ENCODE results near the gene PLEKHA4. TPM values are rescaled to one million over a fixed set of nuclear protein-coding genes. Genes with fewer than 3 reads are reported as not detected.

Gene PLEKHA4
- total RNA-seq, 1 donor from 2014 or later, result 1.6 TPM

GRCh38 chr19:48806818-48807589 is 61.4 kb downstream of the PLEKHA4 start:
- Mint-ChIP-seq H3K36me3 (ENCODE audit: low read depth) (peaks cover 3% of the 10 kb centered on the region), H3K4me1 (ENCODE audit: low read depth) (peaks cover 20% of the 10 kb centered on the region), H3K27me3 (ENCODE audit: low read depth) (no peaks in the 10 kb centered on the region), H3K9me3 (no peaks in the 10 kb centered on the region), H3K4me3 (ENCODE audit: low read depth) (no peak overlapping the region), H3K27ac (no peak overlapping the region)
- intact Hi-C loops (cut with micrococcal nuclease), result no loop called here
- DNase-seq (ENCODE audit: low spot score), result no peak

DNA sequence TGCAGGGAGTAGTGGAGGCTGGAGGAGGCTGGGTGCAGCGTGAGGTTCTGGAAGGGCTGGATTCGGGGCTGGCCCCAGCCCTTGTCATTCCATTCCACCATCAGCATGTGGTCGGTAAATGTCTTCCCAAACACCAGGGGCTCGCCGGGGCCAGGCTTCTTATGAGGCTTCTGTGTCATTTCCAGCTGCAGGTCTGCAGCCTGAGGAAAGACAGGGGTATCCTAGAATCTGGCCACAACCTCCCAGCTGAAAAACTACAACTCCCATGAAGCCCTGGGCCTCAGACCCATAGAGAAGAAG is 61.9 kb downstream of the PLEKHA4 start:
- H3K4me3 Mint-ChIP-seq (ENCODE audit: low read depth), result no peak overlapping the region
- peaks cover 3% of the 10 kb centered on the region for H3K36me3 Mint-ChIP-seq (ENCODE audit: low read depth)
- intact Hi-C loops (cut with micrococcal nuclease), result no loop called here
- peaks cover 19% of the 10 kb centered on the region for H3K4me1 Mint-ChIP-seq (ENCODE audit: low read depth)
- H3K27ac Mint-ChIP-seq, result no peak overlapping the region
- no peaks in the 10 kb centered on the region for H3K27me3 Mint-ChIP-seq (ENCODE audit: low read depth)
- peak; percentile 31 for DNase-seq (ENCODE audit: low spot score)
- H3K9me3 Mint-ChIP-seq, result no peaks in the 10 kb centered on the region

- Mint-ChIP-seq H3K27me3 (ENCODE audit: low read depth) (no peaks in the 10 kb centered on the region), H3K9me3 (no peaks in the 10 kb centered on the region), H3K4me1 (ENCODE audit: low read depth) (peaks cover 19% of the 10 kb centered on the region), H3K36me3 (ENCODE audit: low read depth) (peaks cover 3% of the 10 kb centered on the region), H3K4me3 (ENCODE audit: low read depth) (no peak overlapping the region), H3K27ac (no peak overlapping the region)
- DNase-seq (ENCODE audit: low spot score), result no peak
- intact Hi-C loops (cut with micrococcal nuclease), result no loop called here
These were observed 63.0 kb downstream of the PLEKHA4 start for GRCh38 chr19:48805452-48805851.

DNA sequence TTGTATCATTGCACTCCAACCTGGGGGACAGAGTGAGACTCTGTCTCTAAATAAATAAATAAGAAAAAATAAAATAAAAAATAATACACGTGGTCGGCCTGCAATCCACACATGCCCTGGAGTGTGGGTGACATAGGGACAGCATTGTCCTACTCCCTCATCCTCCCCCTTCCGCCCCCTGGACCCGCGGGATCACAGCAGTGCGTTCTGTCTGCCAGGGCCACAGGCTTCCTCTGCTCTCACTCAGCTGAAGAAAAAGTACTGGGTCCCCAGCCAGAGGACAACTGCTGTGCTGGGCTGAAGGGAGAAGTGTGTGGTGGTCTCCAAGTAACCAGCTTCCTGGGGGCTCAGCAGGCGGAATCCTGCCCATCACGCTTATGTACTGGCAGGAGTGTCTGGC is 63.9 kb downstream of the PLEKHA4 start:
- H3K4me1 Mint-ChIP-seq (ENCODE audit: low read depth), result peaks cover 12% of the 10 kb centered on the region
- H3K27me3 Mint-ChIP-seq (ENCODE audit: low read depth), result no peaks in the 10 kb centered on the region
- DNase-seq (ENCODE audit: low spot score), result no peak
- H3K9me3 Mint-ChIP-seq, result no peaks in the 10 kb centered on the region
- intact Hi-C loops (cut with micrococcal nuclease), result no loop called here
- peaks cover 7% of the 10 kb centered on the region for H3K36me3 Mint-ChIP-seq (ENCODE audit: low read depth)
- no peak overlapping the region for H3K4me3 Mint-ChIP-seq (ENCODE audit: low read depth)
- H3K27ac Mint-ChIP-seq, result no peak overlapping the region

GRCh38 chr19:48802623-48803022 is 65.8 kb downstream of the PLEKHA4 start:
- Mint-ChIP-seq H3K36me3 (ENCODE audit: low read depth) (peaks cover 7% of the 10 kb centered on the region), H3K27ac (no peak overlapping the region), H3K27me3 (ENCODE audit: low read depth) (no peaks in the 10 kb centered on the region), H3K4me3 (ENCODE audit: low read depth) (no peak overlapping the region), H3K4me1 (ENCODE audit: low read depth) (no peaks in the 10 kb centered on the region), H3K9me3 (no peaks in the 10 kb centered on the region)
- intact Hi-C loops (cut with micrococcal nuclease), result no loop called here
- no peak for DNase-seq (ENCODE audit: low spot score)

DNA sequence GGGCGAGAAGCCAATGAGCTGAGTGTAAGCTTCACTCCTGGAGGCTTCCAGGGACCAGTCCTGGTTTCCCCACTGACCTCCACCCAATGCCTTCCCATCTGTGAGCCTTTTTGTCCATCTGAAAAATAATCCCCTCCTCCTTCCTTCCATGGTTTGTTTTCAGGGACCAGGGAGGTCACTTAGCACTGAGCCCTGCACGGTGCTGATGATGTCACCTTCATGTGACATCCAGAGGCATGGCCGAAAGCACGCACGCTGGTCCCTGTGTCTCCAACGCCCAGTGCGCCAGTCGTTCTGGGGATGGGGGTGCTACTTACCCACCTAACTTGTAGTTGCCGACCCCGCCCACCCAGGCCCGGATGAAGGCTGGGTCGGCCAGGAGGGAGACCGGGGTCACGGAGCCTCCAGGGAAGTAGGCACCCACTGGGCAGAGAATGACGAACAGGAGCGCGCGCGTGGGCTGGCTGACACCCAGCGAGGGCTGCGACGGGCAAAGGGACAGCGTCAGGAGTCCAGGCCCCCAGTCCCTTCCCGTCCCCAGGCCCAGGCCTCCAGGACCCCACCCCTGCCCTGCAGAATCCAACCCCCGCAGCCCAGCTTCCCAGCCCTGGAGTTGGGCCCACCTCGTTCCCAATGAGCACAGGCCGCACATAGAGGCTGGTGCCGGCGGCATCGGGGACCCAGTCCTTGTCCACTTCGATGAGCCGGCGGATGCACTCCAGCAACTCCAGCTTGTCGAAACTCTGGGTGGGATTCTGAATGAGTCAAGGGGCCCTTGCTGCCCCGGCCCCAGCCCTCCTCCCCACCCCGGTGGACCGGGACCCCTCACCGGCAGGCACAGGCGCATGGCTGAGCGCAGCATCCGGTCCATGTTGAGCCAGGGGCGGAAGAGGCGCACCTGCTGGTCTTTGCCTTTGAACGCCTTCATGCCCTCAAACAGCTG is 68.8 kb downstream of the PLEKHA4 start:
- intact Hi-C loops (cut with micrococcal nuclease), result no loop called here

DNA sequence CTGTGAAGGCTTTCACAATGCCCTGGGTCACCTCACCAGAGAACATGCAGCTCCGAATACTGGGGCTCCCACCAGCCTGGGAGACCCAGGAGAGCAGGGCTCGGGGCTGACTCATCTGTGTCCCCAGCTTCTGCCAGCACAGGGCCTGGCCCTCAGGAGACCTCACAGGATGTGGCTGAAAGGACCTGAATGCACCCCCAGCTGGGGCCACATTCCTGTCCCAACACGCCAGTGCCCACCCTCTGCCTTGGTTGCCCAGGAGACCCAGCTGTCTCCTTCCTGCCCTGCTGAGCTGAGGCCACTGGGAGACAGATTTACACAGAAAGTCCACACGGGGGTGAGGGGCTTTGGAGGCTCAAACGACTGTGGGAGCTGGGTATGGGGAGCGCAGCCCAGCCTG is 69.5 kb downstream of the PLEKHA4 start:
- no peaks in the 10 kb centered on the region for H3K27me3 Mint-ChIP-seq (ENCODE audit: low read depth)
- peaks cover 5% of the 10 kb centered on the region for H3K4me1 Mint-ChIP-seq (ENCODE audit: low read depth)
- intact Hi-C loops (cut with micrococcal nuclease), result no loop called here
- no peak overlapping the region for H3K4me3 Mint-ChIP-seq (ENCODE audit: low read depth)
- no peaks in the 10 kb centered on the region for H3K9me3 Mint-ChIP-seq
- peaks cover 4% of the 10 kb centered on the region for H3K36me3 Mint-ChIP-seq (ENCODE audit: low read depth)
- no peak for DNase-seq (ENCODE audit: low spot score)
- no peak overlapping the region for H3K27ac Mint-ChIP-seq

More for the DNA sequence above, 68.8 kb downstream of the PLEKHA4 start:
- H3K4me1 Mint-ChIP-seq (ENCODE audit: low read depth), result peaks cover 5% of the 10 kb centered on the region
- no peak overlapping the region for H3K4me3 Mint-ChIP-seq (ENCODE audit: low read depth)
- no peaks in the 10 kb centered on the region for H3K9me3 Mint-ChIP-seq
- no peaks in the 10 kb centered on the region for H3K27me3 Mint-ChIP-seq (ENCODE audit: low read depth)
- H3K27ac Mint-ChIP-seq, result no peak overlapping the region
- peaks cover 4% of the 10 kb centered on the region for H3K36me3 Mint-ChIP-seq (ENCODE audit: low read depth)
- DNase-seq (ENCODE audit: low spot score), result no peak

DNA sequence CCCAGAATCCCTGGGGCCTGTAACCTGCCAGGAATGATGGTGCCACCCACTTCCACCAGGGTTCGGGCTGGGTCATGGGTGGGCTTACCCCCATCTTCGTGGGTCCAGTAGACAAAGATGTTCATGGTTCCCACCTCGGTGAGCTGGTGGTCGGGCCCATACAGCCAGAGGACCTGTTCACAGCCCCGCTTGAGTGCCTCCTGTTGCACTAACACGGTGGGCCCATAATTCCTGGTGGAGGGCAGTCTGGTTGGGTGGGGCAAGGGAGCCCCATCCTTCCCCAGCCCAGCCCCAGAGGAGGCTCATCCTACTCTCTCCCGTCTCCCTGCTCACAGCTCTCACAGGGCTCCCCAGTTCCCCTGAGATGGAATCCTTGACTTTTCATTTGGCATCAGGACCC is 71.3 kb downstream of the PLEKHA4 start:
- intact Hi-C loops (cut with micrococcal nuclease), result no loop called here
- Mint-ChIP-seq H3K9me3 (no peaks in the 10 kb centered on the region), H3K27me3 (ENCODE audit: low read depth) (no peaks in the 10 kb centered on the region), H3K4me1 (ENCODE audit: low read depth) (peaks cover 5% of the 10 kb centered on the region), H3K27ac (no peak overlapping the region), H3K36me3 (ENCODE audit: low read depth) (peaks cover 4% of the 10 kb centered on the region), H3K4me3 (ENCODE audit: low read depth) (no peak overlapping the region)
- DNase-seq (ENCODE audit: low spot score), result no peak

- intact Hi-C loops (cut with micrococcal nuclease), result no loop called here
- DNase-seq (ENCODE audit: low spot score), result no peak
- H3K27ac Mint-ChIP-seq, result no peak overlapping the region
- peaks cover 4% of the 10 kb centered on the region for H3K36me3 Mint-ChIP-seq (ENCODE audit: low read depth)
- no peak overlapping the region for H3K4me3 Mint-ChIP-seq (ENCODE audit: low read depth)
- H3K9me3 Mint-ChIP-seq, result no peaks in the 10 kb centered on the region
- H3K27me3 Mint-ChIP-seq (ENCODE audit: low read depth), result no peaks in the 10 kb centered on the region
- H3K4me1 Mint-ChIP-seq (ENCODE audit: low read depth), result peaks cover 5% of the 10 kb centered on the region
These were observed 71.9 kb downstream of the PLEKHA4 start for GRCh38 chr19:48796298-48797083.

GRCh38 chr19:48795685-48796070 is 72.7 kb downstream of the PLEKHA4 start:
- Mint-ChIP-seq H3K27me3 (ENCODE audit: low read depth) (no peaks in the 10 kb centered on the region), H3K9me3 (no peaks in the 10 kb centered on the region), H3K4me1 (ENCODE audit: low read depth) (peaks cover 5% of the 10 kb centered on the region), H3K36me3 (ENCODE audit: low read depth) (peaks cover 4% of the 10 kb centered on the region), H3K4me3 (ENCODE audit: low read depth) (peak overlapping the region; percentile 86), H3K27ac (peak overlapping the region; percentile 85)
- no peak for DNase-seq (ENCODE audit: low spot score)
- intact Hi-C loops (cut with micrococcal nuclease), result loop anchor here (1.0 to 2.0 kb wide), 3 partner anchors 16 to 169 kb away; partner anchors contain the start of genes BCAT2 and FTL

DNA sequence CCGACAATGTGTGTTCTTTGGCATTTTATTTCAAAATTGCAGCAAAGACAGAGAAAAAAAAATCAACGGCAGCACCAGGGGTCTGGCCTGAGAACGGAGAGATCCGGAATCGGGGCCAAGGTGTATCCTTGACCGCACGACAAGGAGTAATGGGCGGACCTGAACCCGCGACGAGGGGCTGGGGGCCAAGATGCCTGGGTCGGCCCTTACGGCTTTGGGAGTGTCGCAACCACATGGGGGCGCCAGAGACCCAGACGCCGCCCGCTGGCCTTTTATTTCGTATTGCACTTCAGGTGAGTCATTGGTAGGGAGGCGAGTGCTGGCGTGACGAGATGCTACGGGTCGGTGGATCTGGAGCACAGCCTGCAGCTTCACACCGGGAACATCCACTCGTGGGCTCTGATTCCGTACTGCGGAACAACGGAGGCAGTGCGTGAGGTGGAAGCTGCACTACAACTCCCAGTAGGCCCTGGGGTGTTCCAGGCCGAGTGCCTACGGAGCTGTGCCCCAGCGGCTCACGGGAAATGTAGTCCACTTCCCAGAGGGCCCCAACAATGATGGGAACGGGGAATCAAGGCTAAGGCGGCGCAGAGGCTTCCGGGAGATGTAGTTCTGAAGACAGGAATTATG is 73.2 kb downstream of the PLEKHA4 start:
- intact Hi-C loops (cut with micrococcal nuclease), result loop anchor here (1.0 to 2.0 kb wide), 3 partner anchors 16 to 170 kb away; partner anchors contain the start of genes BCAT2 and FTL
- no peaks in the 10 kb centered on the region for H3K9me3 Mint-ChIP-seq

DNA sequence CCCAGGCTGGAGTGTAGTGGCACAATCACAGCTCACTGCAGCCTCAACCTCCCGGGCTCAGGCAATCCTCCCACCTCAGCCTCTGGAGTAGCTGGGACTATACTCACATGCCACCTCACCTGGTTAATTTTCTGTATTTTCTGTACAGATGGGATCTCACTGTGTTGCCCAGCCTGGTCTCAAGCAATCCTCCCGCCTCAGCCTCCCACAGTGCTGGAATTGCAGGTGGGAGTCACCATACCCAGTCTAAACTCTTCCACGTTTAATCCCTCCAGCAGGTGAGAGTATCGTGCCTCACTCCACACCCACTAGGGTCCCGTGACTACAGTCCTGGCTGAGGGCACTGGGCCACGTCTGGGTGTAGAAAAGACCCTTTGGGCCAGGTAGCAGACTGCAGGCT is 74.1 kb downstream of the PLEKHA4 start:
- no peak for DNase-seq (ENCODE audit: low spot score)
- Mint-ChIP-seq H3K4me3 (ENCODE audit: low read depth) (peak overlapping the region; percentile 65), H3K27ac (peak overlapping the region; percentile 55), H3K27me3 (ENCODE audit: low read depth) (no peaks in the 10 kb centered on the region), H3K4me1 (ENCODE audit: low read depth) (peaks cover 5% of the 10 kb centered on the region), H3K36me3 (ENCODE audit: low read depth) (no peaks in the 10 kb centered on the region), H3K9me3 (no peaks in the 10 kb centered on the region)
- intact Hi-C loops (cut with micrococcal nuclease), result loop anchor here (2.0 kb wide), 1 partner anchor 171 kb away; the partner anchor contains the start of gene FTL

More for the DNA sequence above, 73.2 kb downstream of the PLEKHA4 start:
- H3K36me3 Mint-ChIP-seq (ENCODE audit: low read depth), result peaks cover 1% of the 10 kb centered on the region
- peaks cover 5% of the 10 kb centered on the region for H3K4me1 Mint-ChIP-seq (ENCODE audit: low read depth)
- peak overlapping the region; percentile 86 for H3K4me3 Mint-ChIP-seq (ENCODE audit: low read depth)
- peak; percentile 78 for DNase-seq (ENCODE audit: low spot score)
- peak overlapping the region; percentile 85 for H3K27ac Mint-ChIP-seq
- H3K27me3 Mint-ChIP-seq (ENCODE audit: low read depth), result no peaks in the 10 kb centered on the region

All from activated T-helper 2 cell treated with anti-CD3 and anti-CD28 coated beads, Interferon-gamma antibody, Interleukin-2, Interleukin-4, amounts not matched to agents 10 μg/mL and 5 μg/mL and 100 μg/mL, durations not matched to agents 14 hours and 24 hours and 36 hours (primary cell).